LoVo (cell line): Measurements from ENCODE around the gene PUM1.
A peak's percentile ranks its signal among the peaks of the same experiment; 100 is the strongest.
"Not testable (repeated sequence)": the region's sequence is repeated elsewhere in the genome, so short reads cannot be mapped to it uniquely, and the experiment has no call there.

Source experiments
- DNase-seq: peaks from one replicate; pipeline ENCODE4 v3.0.0-alpha.2; 2016; ENCODE audit warnings: low spot score

PUM1 gene

GRCh38 chr1:30962609-30963508 is 102.7 kb downstream of the PUM1 start:
- no peak for DNase-seq

GRCh38 chr1:30957560-30958222 is 107.8 kb downstream of the PUM1 start:
- no peak for DNase-seq

GRCh38 chr1:30955448-30956015 is 110.0 kb downstream of the PUM1 start:
- no peak for DNase-seq

- no peak for DNase-seq
These were observed 111.8 kb downstream of the PUM1 start for GRCh38 chr1:30953685-30954084.

GRCh38 chr1:30952098-30952497 is 113.4 kb downstream of the PUM1 start:
- no peak for DNase-seq

- DNase-seq, result no peak
These were observed 114.8 kb downstream of the PUM1 start for GRCh38 chr1:30950700-30951099.

GRCh38 chr1:30950053-30950452 is 115.5 kb downstream of the PUM1 start:
- DNase-seq, result no peak

- not testable (repeated sequence) for DNase-seq
These were observed 116.1 kb downstream of the PUM1 start for GRCh38 chr1:30949487-30949838.

GRCh38 chr1:30948813-30949486 is 116.6 kb downstream of the PUM1 start:
- not testable (repeated sequence) for DNase-seq

- DNase-seq, result no peak
These were observed 117.2 kb downstream of the PUM1 start for GRCh38 chr1:30948278-30948677.

- DNase-seq, result no peak
These were observed 118.3 kb downstream of the PUM1 start for GRCh38 chr1:30947212-30947611.

GRCh38 chr1:30942326-30942963 is 123.1 kb downstream of the PUM1 start:
- no peak for DNase-seq

GRCh38 chr1:30940541-30940940 is 125.0 kb downstream of the PUM1 start:
- no peak for DNase-seq

GRCh38 chr1:30936541-30937171 is 128.9 kb downstream of the PUM1 start:
- DNase-seq, result no peak

GRCh38 chr1:30935758-30936157 is 129.8 kb downstream of the PUM1 start:
- not testable (repeated sequence) for DNase-seq

- DNase-seq, result no peak
These were observed 130.9 kb downstream of the PUM1 start for GRCh38 chr1:30934613-30935012.

- DNase-seq, result no peak
These were observed 131.7 kb downstream of the PUM1 start for GRCh38 chr1:30933874-30934252.

GRCh38 chr1:30930631-30931173 is 134.8 kb downstream of the PUM1 start:
- no peak for DNase-seq

- no peak for DNase-seq
These were observed 135.5 kb downstream of the PUM1 start for GRCh38 chr1:30929944-30930525.

- peak; percentile 39 for DNase-seq
These were observed 136.2 kb downstream of the PUM1 start for GRCh38 chr1:30929135-30929889.
